GM13977 (cell line): ENCODE data around the gene MIGA2.

Experiments used
- DNase-seq: peaks from one replicate; pipeline ENCODE4 v3.0.0; 2012; ENCODE audit warnings: low spot score
- in situ Hi-C: fragments of 300-500 bp; cut with MboI; formaldehyde crosslinking; loops from one replicate; pipeline ENCODE4 v1.12.0; 2022; ENCODE audit warnings: low sequenced_read_pairs, low pct_unique_long_range_greater_than_20kb, mixed read lengths, inconsistent platforms; ENCODE audit not compliant: unreplicated experiment
- TF ChIP-seq, protein P1 (sequence below): IDR thresholded peaks from 2 replicates; pipeline ENCODE4 v1.5.1; 2012; ENCODE audit warnings: mild to moderate bottlenecking, control low read depth; ENCODE audit not compliant: insufficient read depth; ENCODE audit errors: extremely low read depth, missing control alignments

Gene MIGA2

GRCh38 chr9:129011761-129012181 is 24.7 kb upstream of the MIGA2 start:
- in situ Hi-C loops, result no loop called here
- DNase-seq, result no peak
- TF ChIP-seq, protein P1, sequence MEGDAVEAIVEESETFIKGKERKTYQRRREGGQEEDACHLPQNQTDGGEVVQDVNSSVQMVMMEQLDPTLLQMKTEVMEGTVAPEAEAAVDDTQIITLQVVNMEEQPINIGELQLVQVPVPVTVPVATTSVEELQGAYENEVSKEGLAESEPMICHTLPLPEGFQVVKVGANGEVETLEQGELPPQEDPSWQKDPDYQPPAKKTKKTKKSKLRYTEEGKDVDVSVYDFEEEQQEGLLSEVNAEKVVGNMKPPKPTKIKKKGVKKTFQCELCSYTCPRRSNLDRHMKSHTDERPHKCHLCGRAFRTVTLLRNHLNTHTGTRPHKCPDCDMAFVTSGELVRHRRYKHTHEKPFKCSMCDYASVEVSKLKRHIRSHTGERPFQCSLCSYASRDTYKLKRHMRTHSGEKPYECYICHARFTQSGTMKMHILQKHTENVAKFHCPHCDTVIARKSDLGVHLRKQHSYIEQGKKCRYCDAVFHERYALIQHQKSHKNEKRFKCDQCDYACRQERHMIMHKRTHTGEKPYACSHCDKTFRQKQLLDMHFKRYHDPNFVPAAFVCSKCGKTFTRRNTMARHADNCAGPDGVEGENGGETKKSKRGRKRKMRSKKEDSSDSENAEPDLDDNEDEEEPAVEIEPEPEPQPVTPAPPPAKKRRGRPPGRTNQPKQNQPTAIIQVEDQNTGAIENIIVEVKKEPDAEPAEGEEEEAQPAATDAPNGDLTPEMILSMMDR, result no peak

- TF ChIP-seq, protein P1, result no peak
- no peak for DNase-seq
- in situ Hi-C loops, result no loop called here
Measured at GRCh38 chr9:129012343-129012742, 24.1 kb upstream of the MIGA2 start.

- TF ChIP-seq, protein P1, result no peak
- DNase-seq, result no peak
- in situ Hi-C loops, result no loop called here
Measured at GRCh38 chr9:129012893-129013448, 23.5 kb upstream of the MIGA2 start.

DNA sequence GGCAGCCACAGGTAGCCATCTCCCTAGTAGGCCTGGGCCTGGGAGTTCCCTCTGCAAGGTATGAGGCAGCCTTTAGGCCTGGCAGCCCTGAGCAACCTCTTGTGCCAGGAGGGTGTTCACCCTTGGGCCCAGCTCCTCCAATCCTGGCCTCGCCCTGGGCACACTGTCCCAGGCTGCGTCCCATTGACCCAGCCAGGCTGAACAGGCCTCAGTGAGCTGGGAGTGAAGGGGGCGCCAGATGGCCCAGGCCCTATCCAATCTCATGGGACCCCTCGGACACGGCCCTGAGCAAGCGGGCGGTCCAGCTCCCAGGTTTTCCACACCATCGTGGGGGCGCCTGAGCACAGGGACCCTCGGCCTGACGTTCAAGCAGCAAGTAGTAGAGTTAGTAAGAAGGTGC is 22.8 kb upstream of the MIGA2 start:
- in situ Hi-C loops, result no loop called here
- TF ChIP-seq, protein P1, result no peak
- no peak for DNase-seq

DNA sequence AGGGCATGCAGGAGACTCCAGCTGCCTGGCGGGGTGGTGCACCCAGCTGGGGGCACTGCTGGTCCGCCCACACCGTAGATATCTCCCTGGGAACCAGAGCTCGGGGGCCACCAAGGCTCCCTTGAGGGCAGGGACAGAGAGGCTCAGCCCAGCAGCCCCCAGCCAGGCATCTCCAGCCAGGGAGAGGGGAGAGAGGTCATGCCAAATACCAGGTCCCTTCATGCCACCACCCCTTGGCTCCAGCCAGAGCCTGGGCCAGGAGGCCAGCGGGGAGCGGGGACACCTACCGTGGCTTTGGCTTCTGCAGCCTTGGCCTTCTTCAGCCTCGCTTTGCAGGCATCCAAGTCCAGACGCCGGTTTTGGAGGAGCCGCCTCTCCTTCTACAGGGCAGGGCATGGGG is 22.3 kb upstream of the MIGA2 start:
- TF ChIP-seq, protein P1, result no peak
- no peak for DNase-seq
- in situ Hi-C loops, result no loop called here

GRCh38 chr9:129014608-129015007 is 21.8 kb upstream of the MIGA2 start:
- in situ Hi-C loops, result no loop called here
- TF ChIP-seq, protein P1, result no peak
- DNase-seq, result no peak

- TF ChIP-seq, protein P1, result no peak
- DNase-seq, result peak; percentile 70
- in situ Hi-C loops, result no loop called here
Measured at GRCh38 chr9:129021091-129021490, 15.3 kb upstream of the MIGA2 start.
